HCT116 (cell line): ENCODE data around the gene SF3B1.

Experiments
- ATF3 ChIP-seq: IDR thresholded peaks from 2 replicates; pipeline ENCODE4 v1.6.1; 2012
- CTCF ChIP-seq, 3 experiments: fragments of 200-600 bp in 1 of 3; sonication (generic) in 1 of 3; IDR thresholded peaks in 2 of 3; conservative IDR thresholded peaks in 1 of 3; 2 replicates each; pipeline ENCODE4 v1.5.1; 2012 to 2017; ENCODE audit warnings: low read depth in 2 of 3, low read length in 2 of 3, antibody characterized with exemption in 1 of 3, borderline replicate concordance in 1 of 3, control low read depth in 1 of 3, mild to moderate bottlenecking in 1 of 3, mixed read lengths in 1 of 3, mixed run types in 1 of 3, moderate library complexity in 1 of 3; ENCODE audit not compliant: insufficient read depth in 1 of 3
- EGR1 ChIP-seq: IDR thresholded peaks from 2 replicates; pipeline ENCODE4 v1.6.1; 2012; ENCODE audit warnings: low read depth
- ELF1 ChIP-seq: IDR thresholded peaks from 2 replicates; pipeline ENCODE4 v1.6.1; 2012; ENCODE audit warnings: low read depth, borderline replicate concordance
- EZH2 ChIP-seq: fragments of 200-600 bp; sonication (generic); IDR thresholded peaks from 2 replicates; pipeline ENCODE4 v1.6.1; 2017; ENCODE audit warnings: antibody characterized with exemption, mixed run types
- MAX ChIP-seq: IDR thresholded peaks from 2 replicates; pipeline ENCODE4 v1.6.1; 2012
- POLR2A ChIP-seq: IDR thresholded peaks from 2 replicates; pipeline ENCODE4 v1.7.0; 2011; ENCODE audit warnings: borderline replicate concordance; ENCODE audit not compliant: insufficient read depth, insufficient read length; ENCODE audit errors: extremely low read depth
- POLR2AphosphoS5 ChIP-seq: IDR thresholded peaks from 2 replicates; pipeline ENCODE4 v1.6.1; 2011; ENCODE audit warnings: mild to moderate bottlenecking, low read depth, low read length, moderate library complexity
- RAD21 ChIP-seq: IDR thresholded peaks from 2 replicates; pipeline ENCODE4 v1.6.1; 2012; ENCODE audit warnings: low read depth, mild to moderate bottlenecking
- ZNF274 ChIP-seq: fragments of 200-500 bp; sonication (Bioruptor generic); IDR thresholded peaks from 2 replicates; pipeline ENCODE4 v1.6.1; 2014; ENCODE audit warnings: mild to moderate bottlenecking, low read depth, low read length, inconsistent platforms

DNA sequence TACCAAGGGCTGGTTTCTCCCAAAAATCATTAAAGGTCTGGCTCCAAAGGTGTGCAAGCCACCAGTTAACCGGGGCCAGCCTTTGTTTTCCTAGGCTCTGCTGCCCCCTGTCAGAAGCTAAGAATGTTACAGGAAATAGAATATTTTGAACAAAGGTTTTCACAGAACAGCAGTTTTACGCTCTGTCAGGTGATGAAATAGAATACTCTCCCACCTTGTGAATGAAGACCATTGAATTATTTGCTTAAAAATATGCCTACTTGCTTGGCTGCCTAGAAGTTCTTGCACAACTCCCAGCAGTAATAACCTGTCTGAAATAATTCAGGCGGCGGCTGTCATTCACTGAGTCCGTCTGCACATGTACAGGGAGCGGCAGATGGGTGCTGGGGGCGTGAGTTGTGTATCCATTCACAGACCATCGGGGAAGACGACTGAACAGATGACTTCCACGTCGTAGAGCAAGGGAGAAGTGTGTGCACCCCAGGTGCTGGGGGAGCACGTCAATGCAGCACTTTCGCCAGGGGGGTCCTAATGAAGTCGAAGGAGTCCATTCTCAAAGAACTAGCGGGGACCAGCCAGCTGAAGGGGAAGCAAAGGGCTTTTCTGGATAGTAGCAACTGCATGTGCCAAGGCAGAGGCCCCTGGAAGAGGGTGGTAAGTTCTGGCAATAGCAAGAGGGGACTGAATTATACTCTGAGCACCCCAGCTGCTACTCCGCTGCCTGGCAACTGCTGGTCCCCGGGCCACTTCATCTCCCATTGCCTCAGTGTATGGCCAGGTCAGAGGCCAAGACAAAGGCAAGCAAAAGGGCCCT, 56.1 kb downstream of the SF3B1 start:
- TF ChIP-seq CTCF (IDR thresholded peaks at IDR 0.05 in 2 of 3, conservative IDR thresholded peaks at IDR 0.05 in 1 of 3; ENCODE audit: borderline replicate concordance in 1 of 3, insufficient read depth in 1 of 3, low read depth in 2 of 3, low read length in 2 of 3) (peak; percentile 64 to 93 (median 78)), ELF1 (no peak), POLR2A (no peak), EZH2 (no peak), MAX (no peak), POLR2AphosphoS5 (no peak), ATF3 (no peak), RAD21 (peak; percentile 96), EGR1 (no peak), ZNF274 (no peak)
